Hepatocyte (in vitro differentiated cells): ENCODE data around the gene AHCY. TPM values are rescaled to one million over a fixed set of nuclear protein-coding genes. Genes with fewer than 3 reads are reported as not detected.

ENCODE experiments used
- DNase-seq: peaks from one replicate; pipeline ENCODE4 v3.0.0-alpha.2; 2016; ENCODE audit warnings: low spot score
- H2AFZ ChIP-seq: fragments of 200-600 bp; sonication (generic); 2 replicates; pipeline ENCODE4 v1.6.0; 2016; ENCODE audit warnings: antibody characterized with exemption, mild to moderate bottlenecking
- H3K27ac ChIP-seq: fragments of 200-600 bp; sonication (generic); 2 replicates; pipeline ENCODE4 v1.5.1; 2016; ENCODE audit warnings: mild to moderate bottlenecking
- H3K27me3 ChIP-seq: fragments of 200-600 bp; sonication (generic); 2 replicates; pipeline ENCODE4 v1.6.1; 2016
- H3K36me3 ChIP-seq: fragments of 200-600 bp; sonication (generic); replicated peaks from 2 replicates; pipeline ENCODE4 v1.5.1; 2016; ENCODE audit warnings: low read depth; ENCODE audit not compliant: insufficient read depth
- H3K4me1 ChIP-seq: fragments of 200-600 bp; sonication (generic); 2 replicates; pipeline ENCODE4 v1.5.1; 2016; ENCODE audit warnings: mild to moderate bottlenecking, moderate library complexity; ENCODE audit not compliant: insufficient read depth
- H3K4me2 ChIP-seq: fragments of 200-600 bp; sonication (generic); 2 replicates; pipeline ENCODE4 v1.6.0; 2016
- H3K4me3 ChIP-seq: fragments of 200-600 bp; sonication (generic); 2 replicates; pipeline ENCODE4 v1.5.1; 2016; ENCODE audit warnings: mild to moderate bottlenecking
- H3K79me2 ChIP-seq: fragments of 200-600 bp; sonication (generic); 2 replicates; pipeline ENCODE4 v1.6.0; 2017; ENCODE audit warnings: mild to moderate bottlenecking
- H3K9me2 ChIP-seq: fragments of 200-600 bp; sonication (generic); replicated peaks from 2 replicates; pipeline ENCODE4 v1.6.0; 2017; ENCODE audit warnings: mild to moderate bottlenecking; ENCODE audit not compliant: insufficient read depth
- H3K9me3 ChIP-seq: fragments of 200-600 bp; sonication (generic); 2 replicates; pipeline ENCODE4 v1.5.1; 2016; ENCODE audit warnings: low read depth, mild to moderate bottlenecking
- H4K20me1 ChIP-seq: fragments of 200-600 bp; sonication (generic); 2 replicates; pipeline ENCODE4 v1.6.0; 2016; ENCODE audit warnings: mild to moderate bottlenecking; ENCODE audit not compliant: insufficient read depth, poor library complexity, severe bottlenecking
- CTCF ChIP-seq: fragments of 200-600 bp; sonication (generic); IDR thresholded peaks from 2 replicates; pipeline ENCODE4 v1.5.1; 2016; ENCODE audit warnings: antibody characterized with exemption, mild to moderate bottlenecking; ENCODE audit not compliant: poor library complexity
- EZH2 ChIP-seq: fragments of 200-600 bp; sonication (generic); IDR thresholded peaks from 2 replicates; pipeline ENCODE4 v1.6.1; 2016; ENCODE audit warnings: antibody characterized with exemption, mild to moderate bottlenecking, borderline replicate concordance
- EZH2phosphoT487 ChIP-seq: fragments of 200-600 bp; sonication (generic); IDR thresholded peaks from one replicate; pipeline ENCODE4 v1.6.1; 2018; ENCODE audit warnings: antibody characterized with exemption, mild to moderate bottlenecking, low read depth, moderate library complexity; ENCODE audit not compliant: unreplicated experiment, severe bottlenecking
- WGBS: methylation state at CpG from one replicate; pipeline ENCODE4 v1.1.6; 2016; ENCODE audit warnings: low lambda C conversion rate; ENCODE audit errors: missing lambda C conversion rate; 5-methylcytosine and 5-hydroxymethylcytosine counted together
- polyA plus RNA-seq: library from polyadenylated mRNA; unstranded; fragments of >200 nt; fragmentation: Nextera tagmentation; extraction: Ambion mirVana; gene quantifications from 2 replicates; pipeline ENCODE4 v1.2.1, GENCODE V29; 2016
- total RNA-seq: library from RNA; depleted of rRNA; stranded (reverse); fragments of >200 nt; gene quantifications from 2 replicates; pipeline ENCODE4 v1.2.3, GENCODE V29; 2014

Gene AHCY
- total and polyA plus RNA-seq, 2 experiments from 2014 or later: 81.1 to 124 TPM

- Histone ChIP-seq H3K4me3 (no peak overlapping the region), H3K79me2 (no peaks in the 10 kb centered on the region), H3K36me3 (no peaks in the 10 kb centered on the region), H3K9me3 (no peaks in the 10 kb centered on the region), H3K4me2 (no peak overlapping the region), H3K9me2 (no peaks in the 10 kb centered on the region), H4K20me1 (no peaks in the 10 kb centered on the region), H2AFZ (no peak overlapping the region), H3K27me3 (no peaks in the 10 kb centered on the region), H3K27ac (no peak overlapping the region), H3K4me1 (no peaks in the 10 kb centered on the region)
- WGBS: 93% methylated on average over 1 of the region's 1 CpG
- DNase-seq: no peak
- TF ChIP-seq EZH2phosphoT487 (no peak), CTCF (no peak), EZH2 (no peak)
Observed at GRCh38 chr20:34240121-34240520, 63.0 kb downstream of the AHCY start.

- H3K4me2 ChIP-seq: no peak overlapping the region
- H3K27ac ChIP-seq: no peak overlapping the region
- H3K9me2 ChIP-seq: no peaks in the 10 kb centered on the region
- no peak overlapping the region for H2AFZ ChIP-seq
- 92% methylated on average over 2 of the region's 2 CpGs for WGBS
- no peak for DNase-seq
- no peaks in the 10 kb centered on the region for H3K79me2 ChIP-seq
- H3K9me3 ChIP-seq: no peaks in the 10 kb centered on the region
- H3K27me3 ChIP-seq: no peaks in the 10 kb centered on the region
- no peaks in the 10 kb centered on the region for H3K4me1 ChIP-seq
- TF ChIP-seq EZH2phosphoT487 (no peak), CTCF (no peak), EZH2 (no peak)
- no peak overlapping the region for H3K4me3 ChIP-seq
- H4K20me1 ChIP-seq: no peaks in the 10 kb centered on the region
- H3K36me3 ChIP-seq: no peaks in the 10 kb centered on the region
Observed at GRCh38 chr20:34237942-34238341, 65.2 kb downstream of the AHCY start.

- Histone ChIP-seq H3K9me2 (no peaks in the 10 kb centered on the region), H3K4me3 (no peak overlapping the region), H4K20me1 (no peaks in the 10 kb centered on the region), H3K27ac (no peak overlapping the region), H3K4me2 (no peak overlapping the region), H3K4me1 (no peaks in the 10 kb centered on the region), H3K36me3 (no peaks in the 10 kb centered on the region), H3K79me2 (no peaks in the 10 kb centered on the region), H2AFZ (no peak overlapping the region), H3K9me3 (no peaks in the 10 kb centered on the region), H3K27me3 (no peaks in the 10 kb centered on the region)
- DNase-seq: no peak
- no peak for TF ChIP-seq EZH2phosphoT487
- TF ChIP-seq CTCF: no peak
- TF ChIP-seq EZH2: no peak
- 100% methylated on average over 1 of the region's 2 CpGs for WGBS
Observed at GRCh38 chr20:34235875-34236274, 67.3 kb downstream of the AHCY start.

- no peak overlapping the region for H2AFZ ChIP-seq
- DNase-seq: no peak
- H3K4me2 ChIP-seq: no peak overlapping the region
- H3K27ac ChIP-seq: no peak overlapping the region
- H3K79me2 ChIP-seq: no peaks in the 10 kb centered on the region
- H3K9me3 ChIP-seq: no peaks in the 10 kb centered on the region
- H3K27me3 ChIP-seq: no peaks in the 10 kb centered on the region
- no peaks in the 10 kb centered on the region for H4K20me1 ChIP-seq
- H3K9me2 ChIP-seq: no peaks in the 10 kb centered on the region
- TF ChIP-seq EZH2: no peak
- TF ChIP-seq EZH2phosphoT487: no peak
- TF ChIP-seq CTCF: no peak
- H3K4me3 ChIP-seq: no peak overlapping the region
- no peaks in the 10 kb centered on the region for H3K36me3 ChIP-seq
- no peaks in the 10 kb centered on the region for H3K4me1 ChIP-seq
Observed at GRCh38 chr20:34233687-34234086, 69.5 kb downstream of the AHCY start.
